Measurements from ENCODE around the gene HCN1.
"Not testable (repeated sequence)": the region's sequence is repeated elsewhere in the genome, so short reads cannot be mapped to it uniquely, and the experiment has no call there.

The HCN1 gene

GRCh38 chr5:45609661-45610060, 86.5 kb downstream of the HCN1 start:
- no peak for DNase-seq

- no peak for DNase-seq
These were observed 92.1 kb downstream of the HCN1 start for GRCh38 chr5:45604092-45604491.

GRCh38 chr5:45601424-45601823, 94.8 kb downstream of the HCN1 start:
- DNase-seq, result no peak

- DNase-seq, result no peak
These were observed 99.9 kb downstream of the HCN1 start for GRCh38 chr5:45596320-45596719.

- DNase-seq, result not testable (repeated sequence)
These were observed 110.2 kb downstream of the HCN1 start for GRCh38 chr5:45586001-45586400.

GRCh38 chr5:45578270-45578669, 117.9 kb downstream of the HCN1 start:
- DNase-seq, result no peak

GRCh38 chr5:45568813-45569212, 127.4 kb downstream of the HCN1 start:
- no peak for DNase-seq

GRCh38 chr5:45542421-45542820, 153.8 kb downstream of the HCN1 start:
- DNase-seq, result no peak

GRCh38 chr5:45533663-45534062, 162.5 kb downstream of the HCN1 start:
- no peak for DNase-seq

- DNase-seq, result no peak
These were observed 163.2 kb downstream of the HCN1 start for GRCh38 chr5:45532826-45533624.

- DNase-seq, result no peak
These were observed 175.1 kb downstream of the HCN1 start for GRCh38 chr5:45521067-45521466.

- no peak for DNase-seq
These were observed 183.7 kb downstream of the HCN1 start for GRCh38 chr5:45512521-45512920.

GRCh38 chr5:45509371-45509770, 186.8 kb downstream of the HCN1 start:
- no peak for DNase-seq

- no peak for DNase-seq
These were observed 188.0 kb downstream of the HCN1 start for GRCh38 chr5:45508135-45508534.

GRCh38 chr5:45507178-45507577, 189.0 kb downstream of the HCN1 start:
- no peak for DNase-seq

GRCh38 chr5:45499006-45499405, 197.2 kb downstream of the HCN1 start:
- DNase-seq, result not testable (repeated sequence)

GRCh38 chr5:45491368-45491767, 204.8 kb downstream of the HCN1 start:
- DNase-seq, result no peak

- DNase-seq, result no peak
These were observed 211.4 kb downstream of the HCN1 start for GRCh38 chr5:45484781-45485180.

GRCh38 chr5:45454114-45454513, 242.1 kb downstream of the HCN1 start:
- DNase-seq, result no peak

- not testable (repeated sequence) for DNase-seq
These were observed 251.3 kb downstream of the HCN1 start for GRCh38 chr5:45444856-45445255.

GRCh38 chr5:45440466-45440865, 255.7 kb downstream of the HCN1 start:
- DNase-seq, result no peak

- no peak for DNase-seq
These were observed 258.4 kb downstream of the HCN1 start for GRCh38 chr5:45437752-45438151.

- DNase-seq, result no peak
These were observed 278.7 kb downstream of the HCN1 start for GRCh38 chr5:45417285-45417998.
